ENCODE results near the gene GPR137.

Gene GPR137

GRCh38 chr11:64288353-64288750 lies 2.7 kb downstream of the GPR137 start:
- no peak for DNase-seq

- no peak for DNase-seq
Observed at GRCh38 chr11:64289002-64289564, 3.4 kb downstream of the GPR137 start.

- DNase-seq, result no peak
Observed at GRCh38 chr11:64290352-64291261, 5.0 kb downstream of the GPR137 start.

GRCh38 chr11:64291262-64291751 lies 5.7 kb downstream of the GPR137 start, which contains the start of gene KCNK4:
Gene KCNK4, plus strand, starts transcription at chr11:64291302. Its CDS starts 1,717 bp downstream, at chr11:64293019.
- no peak for DNase-seq

GRCh38 chr11:64291752-64292459 lies 6.3 kb downstream of the GPR137 start:
- no peak for DNase-seq

- DNase-seq, result no peak
Observed at GRCh38 chr11:64292460-64293254, 7.0 kb downstream of the GPR137 start.

GRCh38 chr11:64294774-64295173 lies 9.1 kb downstream of the GPR137 start:
- no peak for DNase-seq

GRCh38 chr11:64295760-64296159 lies 10.1 kb downstream of the GPR137 start:
- DNase-seq, result no peak

- no peak for DNase-seq
Observed at GRCh38 chr11:64296236-64296635, 10.6 kb downstream of the GPR137 start.

- DNase-seq, result no peak
Observed at GRCh38 chr11:64296830-64297698, 11.4 kb downstream of the GPR137 start.

GRCh38 chr11:64297699-64298358 lies 12.2 kb downstream of the GPR137 start:
- no peak for DNase-seq

- DNase-seq, result no peak
Observed at GRCh38 chr11:64298966-64299846, 13.6 kb downstream of the GPR137 start.

GRCh38 chr11:64299847-64300648 lies 14.4 kb downstream of the GPR137 start, which contains the start of gene CATSPERZ:
Gene CATSPERZ, plus strand, starts transcription at chr11:64300358. Its CDS starts 53 bp downstream, at chr11:64300411.
- no peak for DNase-seq

- no peak for DNase-seq
Observed at GRCh38 chr11:64303109-64304031, 17.7 kb downstream of the GPR137 start.

GRCh38 chr11:64304032-64304315 lies 18.3 kb downstream of the GPR137 start:
- no peak for DNase-seq

- peak; percentile 70 for DNase-seq
Observed at GRCh38 chr11:64304316-64305072, 18.8 kb downstream of the GPR137 start.

- DNase-seq, result peak; percentile 97
Observed at GRCh38 chr11:64305075-64305690, 19.5 kb downstream of the GPR137 start, which contains the start of gene ESRRA. Gene ESRRA, plus strand, starts transcription at chr11:64305524. Its CDS starts 1,656 bp downstream, at chr11:64307180.
